HG02840 (cell line): ENCODE data around the gene PDE11A.

Experiments used
- ATAC-seq: cut with Tn5 transposase; IDR thresholded peaks from one replicate; pipeline ENCODE4 v1.9.1; 2021; ENCODE audit warnings: mild to moderate bottlenecking, moderate library complexity, moderate number of reproducible peaks; ENCODE audit not compliant: unreplicated experiment, low FRiP score

Gene PDE11A

DNA sequence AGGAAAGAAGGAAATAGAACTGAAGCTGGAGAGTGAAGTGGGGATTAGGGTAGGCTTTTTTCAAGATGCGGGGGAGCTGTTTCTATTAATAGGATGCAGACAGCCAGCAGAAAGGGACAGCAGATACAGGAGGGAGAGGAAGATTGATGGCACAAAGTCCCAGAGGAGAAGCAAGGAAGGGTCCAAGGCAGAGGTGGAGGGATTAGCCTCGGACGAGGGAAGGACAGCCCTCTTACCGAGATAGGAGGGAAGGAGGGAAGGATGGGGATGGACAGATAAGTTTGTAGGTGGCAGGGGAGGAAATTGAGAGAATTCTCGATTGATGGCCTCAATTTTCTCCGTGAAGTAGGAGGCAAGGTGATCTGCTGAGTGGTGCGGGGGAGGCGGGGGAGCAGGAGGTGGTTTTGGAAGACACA, 362.6 kb downstream of the PDE11A start:
- no peak for ATAC-seq

DNA sequence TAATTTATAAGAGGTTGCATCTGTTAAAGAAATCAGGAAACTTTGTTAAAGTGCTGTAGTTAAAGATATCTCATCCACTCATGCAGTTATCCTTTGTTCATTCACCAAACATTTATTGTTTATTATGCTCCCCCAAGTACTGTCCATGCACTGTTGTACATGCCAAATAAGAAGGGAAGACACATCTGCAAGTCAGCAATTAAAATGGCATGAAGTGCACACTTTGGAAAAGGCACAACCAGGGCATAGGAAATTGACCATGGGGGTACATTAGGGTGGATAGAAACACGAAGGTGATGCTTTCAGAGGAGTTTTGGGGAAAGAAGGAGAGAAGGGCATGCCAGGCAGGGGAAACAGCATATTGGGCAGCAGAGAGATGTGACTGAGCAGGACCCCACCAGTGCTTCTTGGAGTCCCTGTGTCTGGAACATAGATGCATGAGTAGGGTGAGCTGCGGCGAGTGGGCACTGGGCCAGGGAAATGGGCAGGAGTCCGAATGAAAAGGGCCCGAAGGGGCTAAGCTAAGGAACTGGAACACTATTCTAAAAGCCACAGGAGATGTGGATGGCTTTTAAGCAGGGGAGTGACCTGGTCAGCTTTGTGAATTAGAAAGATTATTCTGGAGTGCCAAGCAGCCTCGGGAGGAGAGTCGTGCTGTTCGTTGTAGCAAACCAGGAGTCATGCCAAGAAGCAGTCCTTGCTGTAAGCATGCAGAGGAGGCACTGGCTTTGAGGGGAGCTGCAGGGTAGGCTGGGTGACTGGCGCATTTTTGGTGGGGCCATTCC, 363.7 kb downstream of the PDE11A start:
- no peak for ATAC-seq

DNA sequence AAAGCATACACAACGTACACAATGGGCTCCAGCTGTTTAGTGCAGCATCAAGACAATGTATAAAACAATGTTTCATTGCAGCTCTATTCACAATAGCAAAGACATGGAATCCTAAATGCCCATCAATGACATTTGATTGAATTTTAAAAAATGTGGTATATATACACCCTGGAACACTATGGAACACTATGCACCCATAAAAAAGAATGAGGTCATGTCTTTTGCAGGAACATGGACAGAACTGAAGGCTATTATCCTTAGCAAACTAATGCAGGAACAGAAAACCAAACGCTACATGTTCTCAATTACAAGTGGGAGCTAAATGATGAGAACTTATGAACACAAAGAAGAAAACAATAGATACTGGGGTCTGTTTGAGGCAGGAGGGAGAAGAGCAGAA, 364.5 kb downstream of the PDE11A start:
- ATAC-seq = no peak

- ATAC-seq = no peak
Observed at GRCh38 chr2:177705511-177706173, 366.9 kb downstream of the PDE11A start.

DNA sequence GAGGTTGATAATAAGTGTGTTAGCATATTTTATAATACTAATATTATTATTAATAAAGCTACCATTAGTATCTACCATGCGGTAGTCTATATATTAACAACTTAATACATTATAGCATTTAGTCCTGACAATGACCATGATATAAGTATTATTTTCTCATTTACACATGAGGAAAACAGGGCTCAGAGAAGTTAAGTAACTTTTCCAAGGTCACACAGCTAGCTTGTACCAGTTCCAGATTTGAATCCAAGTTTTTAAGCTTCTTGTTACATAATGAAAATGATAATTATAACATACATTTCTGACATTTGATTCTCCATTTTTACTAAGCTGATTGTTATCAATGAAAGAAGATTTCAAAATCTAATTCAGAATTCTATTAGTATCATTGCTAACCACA, 369.4 kb downstream of the PDE11A start:
- ATAC-seq = no peak

DNA sequence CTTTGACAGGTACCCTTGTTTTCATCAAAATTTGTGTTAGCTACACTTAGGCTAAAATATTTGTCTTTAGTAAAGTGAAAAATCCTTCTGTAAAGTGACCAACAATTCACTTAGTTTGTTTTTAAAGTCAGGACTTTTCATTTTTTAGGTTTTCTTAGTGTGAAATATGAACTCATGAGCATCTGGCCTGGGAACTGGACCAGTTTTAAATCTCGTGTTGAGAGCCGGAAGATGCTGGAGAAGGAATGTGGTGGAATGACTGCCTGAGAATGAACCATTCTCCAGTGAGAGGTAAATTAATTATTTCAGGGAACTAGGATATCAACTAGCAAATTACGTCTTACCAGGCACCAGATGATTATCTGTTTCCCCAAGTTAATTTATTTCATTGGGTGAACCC, 374.3 kb downstream of the PDE11A start:
- no peak for ATAC-seq

GRCh38 chr2:177694348-177694747, 378.2 kb downstream of the PDE11A start:
- ATAC-seq = no peak

DNA sequence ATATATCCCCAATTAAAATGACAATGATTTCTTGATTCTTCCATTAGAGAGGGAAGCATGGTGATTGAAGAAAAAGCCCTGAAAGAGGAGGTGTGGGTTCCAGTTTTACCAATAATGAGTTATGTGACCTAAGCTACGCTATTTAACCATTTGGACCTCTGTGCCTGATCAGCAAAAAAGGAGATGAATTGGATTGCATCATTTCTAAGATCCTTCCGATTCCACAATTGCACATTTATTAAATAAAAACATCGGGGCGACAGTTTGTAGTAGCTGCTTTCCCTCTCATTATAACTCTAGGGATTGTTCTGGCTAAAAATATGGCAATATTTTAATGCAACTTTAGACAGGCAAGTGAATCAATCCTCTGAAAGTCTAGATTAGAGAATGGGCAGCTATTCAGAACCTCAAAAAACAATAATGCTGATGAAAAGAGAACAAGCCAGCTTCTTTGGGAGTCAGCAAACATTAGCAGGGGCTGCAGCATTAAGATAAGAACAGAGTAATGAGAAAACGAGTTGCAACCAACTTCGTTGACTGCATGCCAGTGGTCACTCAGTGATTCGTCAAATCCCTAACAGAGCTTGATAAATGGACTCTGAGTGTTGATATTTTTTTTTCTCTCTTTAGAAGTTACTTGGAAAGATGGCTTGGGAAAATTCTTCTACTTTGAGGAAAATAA, 378.8 kb downstream of the PDE11A start:
- ATAC-seq = no peak

- no peak for ATAC-seq
Observed at GRCh38 chr2:177692783-177693269, 379.8 kb downstream of the PDE11A start.

DNA sequence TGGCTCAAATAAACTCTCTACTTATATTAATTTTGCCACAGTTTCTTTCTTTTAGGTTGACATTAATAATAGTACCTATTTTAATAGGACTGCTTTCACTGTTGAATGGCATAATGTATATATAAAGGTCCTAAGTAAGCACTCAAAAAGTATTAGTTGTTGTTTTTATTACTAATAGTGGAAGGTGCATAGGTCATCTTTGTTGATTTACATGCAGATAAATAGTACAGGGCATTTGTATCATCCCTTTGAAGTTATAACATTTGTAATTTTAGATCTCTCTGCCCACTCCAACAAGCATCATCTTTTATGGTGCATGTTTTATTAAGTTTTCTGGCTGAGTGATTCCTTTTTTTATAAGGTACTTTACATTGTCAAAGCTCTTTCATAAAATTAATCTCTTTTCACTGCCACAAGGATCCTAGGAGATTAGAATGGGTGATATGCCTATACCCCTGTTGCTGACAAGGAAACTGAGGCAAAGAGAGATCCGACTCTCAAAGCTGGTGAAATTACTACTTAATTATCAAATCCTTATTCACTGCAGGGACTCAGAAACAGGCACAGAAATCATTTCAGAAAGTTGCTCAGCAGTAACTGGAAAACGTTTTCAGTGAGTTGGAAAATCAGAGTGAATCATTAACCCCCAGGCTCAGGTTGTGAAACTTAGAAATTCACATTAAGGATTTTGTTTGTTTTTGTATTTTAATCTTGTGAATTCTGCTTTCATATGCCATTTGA, 380.4 kb downstream of the PDE11A start:
- ATAC-seq = no peak

DNA sequence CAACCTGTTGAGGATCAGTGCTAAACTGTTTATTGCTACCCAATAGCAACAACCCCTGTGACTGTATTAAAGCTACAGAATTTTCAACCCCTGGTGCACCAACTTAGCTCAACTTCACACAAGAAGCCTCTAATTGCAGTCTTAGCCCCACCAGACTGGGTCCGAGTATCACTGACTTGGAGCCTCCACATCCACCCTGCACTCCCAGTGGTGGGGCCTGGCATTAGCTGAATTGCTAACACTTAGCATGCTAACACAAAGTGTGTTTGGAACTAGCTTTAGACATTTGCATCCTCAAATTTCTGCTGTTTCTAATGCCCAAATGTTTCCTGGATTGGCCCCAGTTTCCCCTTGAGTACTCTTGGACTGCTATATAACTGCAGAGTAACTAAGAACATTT, 381.4 kb downstream of the PDE11A start:
- no peak for ATAC-seq

- ATAC-seq = no peak
Observed at GRCh38 chr2:177689623-177690022, 383.0 kb downstream of the PDE11A start.

GRCh38 chr2:177688844-177689243, 383.7 kb downstream of the PDE11A start:
- no peak for ATAC-seq

- ATAC-seq = no peak
Observed at GRCh38 chr2:177683661-177684069, 388.9 kb downstream of the PDE11A start.

DNA sequence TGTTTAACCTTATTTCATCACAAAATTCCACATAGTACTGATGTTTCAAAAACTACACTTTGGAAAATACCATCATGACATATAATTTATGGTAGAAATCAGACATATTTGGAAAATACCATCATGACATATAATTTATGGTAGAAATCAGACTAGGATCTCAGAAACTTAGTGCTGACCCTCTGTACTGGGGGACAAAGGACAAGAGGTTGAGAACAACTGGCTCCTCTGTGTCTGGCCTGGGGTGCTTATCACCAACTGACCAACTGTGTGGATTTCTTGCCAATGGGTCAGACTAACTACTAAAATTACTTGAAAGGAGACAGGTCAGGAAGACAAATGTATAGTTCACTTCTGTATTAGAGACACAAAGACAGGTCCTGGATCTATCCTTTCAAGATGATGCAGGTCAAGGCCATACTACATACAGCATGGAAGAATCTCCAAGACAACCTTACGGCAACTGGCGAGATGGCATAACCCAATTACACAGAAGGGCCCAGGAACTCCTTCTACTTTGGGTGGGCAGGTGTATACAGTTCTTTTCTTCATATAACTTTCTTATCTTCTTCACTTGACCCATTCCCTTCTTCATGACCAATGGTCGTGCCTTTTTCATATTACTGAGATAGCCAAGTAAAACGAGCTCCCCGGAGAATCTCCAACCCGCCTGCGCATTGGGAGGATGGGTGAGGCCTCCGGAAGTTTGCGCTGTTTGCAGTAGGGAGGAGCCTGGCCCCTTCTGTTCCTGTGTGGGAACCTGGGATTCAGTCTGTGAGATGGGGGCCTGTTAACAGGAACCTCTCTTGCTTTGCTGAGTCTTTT, 389.5 kb downstream of the PDE11A start:
- ATAC-seq = no peak

- ATAC-seq = no peak
Observed at GRCh38 chr2:177682006-177682405, 390.6 kb downstream of the PDE11A start.

- no peak for ATAC-seq
Observed at GRCh38 chr2:177680866-177681712, 391.5 kb downstream of the PDE11A start.

DNA sequence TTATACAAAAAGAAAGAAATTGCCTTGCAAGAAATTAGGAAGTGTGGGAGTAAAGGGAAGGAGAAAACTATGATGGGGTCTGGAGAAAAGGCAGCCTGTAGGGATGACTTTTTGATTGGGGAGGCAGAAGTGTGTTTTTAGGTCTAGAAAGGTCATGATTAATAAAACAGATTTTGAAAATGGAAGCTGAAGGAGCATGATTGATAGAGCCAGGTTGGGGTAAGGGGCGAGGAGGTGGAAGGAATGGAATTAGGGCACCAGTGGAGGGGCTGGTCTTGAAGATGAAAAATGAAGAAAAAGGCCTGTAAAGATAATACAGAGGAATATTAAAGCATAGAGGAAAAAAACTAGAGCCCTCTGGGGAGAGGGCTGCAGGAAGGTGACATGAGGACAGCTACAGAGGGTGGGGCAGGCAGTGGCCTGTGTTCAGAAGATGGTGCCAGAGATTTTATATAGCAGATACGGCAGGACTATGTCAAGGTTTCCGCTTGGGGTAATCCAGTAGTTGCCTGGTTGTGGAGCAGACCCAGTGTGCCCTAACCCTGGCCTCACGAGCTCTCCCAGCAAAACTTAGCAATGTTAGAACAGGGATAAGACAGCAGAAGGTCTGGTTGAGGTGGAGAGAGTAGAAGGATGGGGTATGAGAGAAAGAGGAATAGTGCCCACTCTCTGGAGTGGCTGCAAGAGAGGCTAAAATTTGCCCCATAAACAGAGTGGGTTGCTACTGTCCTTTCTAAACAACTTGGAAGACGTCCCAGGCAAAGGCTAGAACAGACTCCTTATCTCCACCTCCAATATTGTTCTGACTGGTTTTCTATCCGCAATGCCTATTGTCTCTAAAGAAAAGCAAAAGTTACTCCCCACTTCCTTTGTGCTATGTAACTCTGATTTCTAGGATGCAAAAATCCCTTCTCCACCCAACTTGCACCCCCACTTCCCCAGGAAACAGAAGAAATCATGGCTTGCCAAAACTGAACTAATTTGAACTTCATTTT, 392.7 kb downstream of the PDE11A start:
- no peak for ATAC-seq
